NCI-H345 treated with DMSO at 0.1 percent for 48 hours (cell line): ENCODE measurements around the gene SCEL.
"Not testable (repeated sequence)": the region's sequence is repeated elsewhere in the genome, so short reads cannot be mapped to it uniquely, and the experiment has no call there.

Source experiments
- DNase-seq: peaks from one replicate; lab custom pipeline; 2025; ENCODE audit not compliant: unreplicated experiment; lab: John Stamatoyannopoulos, UW

The SCEL gene

DNA sequence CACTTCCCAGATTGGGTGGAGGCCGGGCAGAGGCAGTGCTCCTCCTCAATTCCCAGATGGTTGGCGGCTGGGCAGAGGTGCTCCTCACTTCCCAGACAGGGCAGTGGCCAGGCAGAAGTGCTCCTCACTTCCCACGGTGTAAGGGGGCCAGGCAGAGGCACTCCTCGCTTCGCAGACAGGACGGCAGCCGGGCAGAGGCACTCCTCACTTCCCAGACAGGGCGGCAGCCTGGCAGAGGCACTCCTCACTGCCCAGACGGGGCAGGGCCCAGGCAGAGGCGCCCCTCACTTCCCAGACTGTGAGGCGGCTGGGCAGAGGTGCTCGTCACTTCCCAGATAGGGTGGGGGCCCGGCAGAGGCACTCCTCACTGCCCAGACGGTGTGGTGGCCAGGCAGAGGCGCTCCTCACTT lies 125.3 kb downstream of the SCEL start:
- no peak for DNase-seq

DNA sequence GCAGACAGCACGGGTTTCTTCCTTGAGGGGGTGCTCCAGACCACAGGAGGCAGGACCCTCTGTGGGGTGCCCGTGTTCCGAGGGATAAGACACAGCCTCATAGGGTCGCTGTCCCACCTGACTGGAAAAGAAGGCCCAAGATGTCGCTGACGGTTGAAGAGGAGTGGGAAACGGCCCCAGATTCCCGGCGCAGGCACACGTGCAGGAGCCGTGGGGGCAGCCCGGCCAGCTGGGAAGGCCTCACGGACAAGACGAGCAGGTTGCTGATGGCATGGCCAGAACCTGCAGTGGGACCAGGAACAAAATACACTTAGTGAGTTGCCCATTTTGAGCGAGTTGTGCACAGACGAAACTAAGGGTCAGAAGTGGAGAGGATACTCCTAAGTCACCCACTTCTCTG lies 126.8 kb downstream of the SCEL start:
- not testable (repeated sequence) for DNase-seq

DNA sequence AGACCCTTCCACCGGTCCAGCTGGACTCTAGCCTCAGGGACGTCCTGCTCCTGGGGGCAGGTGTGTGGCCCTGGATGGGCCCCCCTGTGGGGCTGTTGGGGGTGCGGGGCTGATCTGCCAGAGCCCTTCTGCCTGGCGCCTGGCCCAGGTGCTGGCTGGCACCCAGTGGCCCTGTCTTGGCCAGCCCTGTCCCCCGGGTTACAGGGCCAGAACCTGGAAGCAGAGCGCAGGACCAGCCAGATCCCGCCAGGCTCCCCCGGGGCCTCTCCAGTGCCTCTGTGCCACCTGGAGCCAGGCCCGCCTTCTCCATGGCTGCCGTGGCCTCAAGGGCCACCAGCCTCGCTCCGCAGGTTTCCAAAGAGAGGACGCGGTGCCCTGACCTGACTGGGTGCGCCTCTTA lies 127.3 kb downstream of the SCEL start:
- DNase-seq = not testable (repeated sequence)

DNA sequence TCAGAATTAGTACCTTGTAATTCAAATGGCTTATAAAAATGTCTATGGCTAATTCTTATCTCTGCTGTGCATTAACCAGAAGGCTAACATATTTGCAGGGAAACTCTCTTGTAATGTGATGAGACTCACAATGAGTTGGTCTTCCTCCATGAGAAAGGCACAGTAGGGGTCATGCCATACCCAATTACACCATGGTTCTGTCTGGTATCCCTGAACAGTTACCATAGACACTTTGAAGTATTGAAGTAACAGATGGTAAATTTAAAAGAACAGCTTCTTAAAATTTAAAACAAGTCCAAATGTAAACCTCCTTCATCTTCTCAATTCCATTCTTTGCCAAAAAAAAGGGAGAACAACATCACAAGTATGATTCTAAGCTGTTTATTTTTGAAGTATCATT lies 139.3 kb downstream of the SCEL start:
- no peak for DNase-seq

DNA sequence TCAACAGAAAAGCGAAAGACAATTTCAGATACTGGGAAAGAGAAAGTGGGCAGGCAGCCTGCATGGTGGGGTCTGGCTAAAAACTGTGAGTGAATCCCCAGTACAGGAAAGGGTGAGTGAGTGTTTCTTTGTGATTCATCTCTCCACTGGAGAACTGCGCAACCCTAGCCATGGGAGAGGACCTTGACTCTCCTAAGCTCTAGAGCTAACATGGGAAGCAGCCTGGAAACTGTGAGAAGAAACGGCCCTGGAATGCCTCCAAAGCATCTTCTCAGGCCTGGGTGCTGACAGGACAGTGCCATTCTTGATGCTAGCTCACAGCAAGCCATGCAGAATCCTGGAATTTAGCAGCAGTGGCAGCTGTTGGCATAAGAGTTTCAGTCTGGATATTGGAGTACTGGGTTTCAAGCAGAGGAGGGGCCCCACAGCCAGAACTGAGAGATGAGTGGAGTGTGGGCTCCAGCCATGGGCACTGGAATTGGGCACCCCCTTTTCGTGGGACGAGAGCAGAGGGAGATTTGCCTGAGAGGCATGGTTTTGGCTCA lies 143.3 kb downstream of the SCEL start:
- no peak for DNase-seq

DNA sequence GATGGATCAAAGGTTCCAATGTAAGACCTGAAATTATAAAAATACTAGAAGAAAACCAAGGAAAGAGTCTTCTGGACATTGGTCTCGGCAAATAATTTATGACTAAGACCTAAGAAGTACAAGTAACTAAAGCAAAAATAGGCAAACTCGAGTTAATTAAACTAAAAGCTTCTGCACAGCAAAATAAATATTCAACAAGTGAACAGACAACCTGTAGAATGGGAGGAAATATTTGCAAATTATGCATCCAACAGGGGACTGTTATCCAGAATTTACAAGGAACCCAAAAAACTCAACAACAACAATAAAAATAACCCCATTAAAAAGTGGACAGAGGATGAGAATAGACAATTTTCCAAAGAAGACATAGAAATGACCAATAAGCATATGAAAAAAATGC lies 152.3 kb downstream of the SCEL start:
- no peak for DNase-seq

DNA sequence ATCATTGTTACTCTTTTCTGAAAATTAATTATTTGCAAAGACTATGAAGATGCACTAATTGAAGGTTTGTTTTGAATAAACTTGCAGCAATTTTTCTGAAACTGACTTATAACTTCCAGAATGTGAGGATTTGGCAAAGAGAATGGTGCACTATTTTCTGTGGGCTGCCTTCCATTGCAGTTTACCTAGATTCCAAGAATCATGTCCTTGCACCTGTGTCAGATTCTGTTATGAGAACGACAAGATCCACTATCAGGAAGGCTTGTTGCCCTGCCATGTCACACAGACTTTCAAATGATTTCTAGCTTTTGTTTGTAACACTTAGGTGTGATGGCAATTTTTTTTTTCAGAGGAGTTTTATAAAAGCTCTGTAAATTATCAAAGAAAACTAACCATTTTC lies 156.4 kb downstream of the SCEL start:
- no peak for DNase-seq

DNA sequence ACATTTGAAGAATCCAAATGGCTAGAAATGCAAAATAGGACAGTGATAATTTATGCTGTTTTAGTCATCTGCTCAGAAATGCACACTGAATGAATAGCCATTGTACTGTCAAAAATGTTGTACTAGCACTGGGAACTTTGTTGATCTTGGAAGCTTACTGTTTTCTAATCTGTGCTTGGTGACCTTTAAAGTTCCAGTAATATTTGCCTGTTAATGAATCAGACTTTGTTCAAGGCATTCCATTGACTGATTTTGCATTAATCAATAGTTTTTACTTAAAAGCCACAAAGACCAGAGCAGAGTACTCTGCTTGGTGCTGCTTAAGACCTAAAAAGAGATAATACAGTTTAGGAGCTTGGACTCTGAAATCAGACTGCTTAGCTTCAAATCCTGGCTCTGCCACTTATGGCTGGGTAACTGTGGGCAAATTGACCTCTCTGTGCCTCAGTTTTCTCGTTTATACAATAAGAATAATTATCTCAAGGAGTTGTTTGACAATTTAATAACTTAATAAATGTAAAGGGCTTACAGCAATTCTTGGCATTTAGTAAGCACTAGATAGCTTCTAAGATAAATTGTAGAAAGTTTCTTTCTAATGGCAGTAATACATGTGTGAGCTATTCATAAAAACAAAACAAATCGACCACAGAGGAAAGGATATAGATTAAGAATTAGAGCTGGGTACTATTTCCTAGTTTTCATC lies 157.4 kb downstream of the SCEL start:
- DNase-seq = no peak

DNA sequence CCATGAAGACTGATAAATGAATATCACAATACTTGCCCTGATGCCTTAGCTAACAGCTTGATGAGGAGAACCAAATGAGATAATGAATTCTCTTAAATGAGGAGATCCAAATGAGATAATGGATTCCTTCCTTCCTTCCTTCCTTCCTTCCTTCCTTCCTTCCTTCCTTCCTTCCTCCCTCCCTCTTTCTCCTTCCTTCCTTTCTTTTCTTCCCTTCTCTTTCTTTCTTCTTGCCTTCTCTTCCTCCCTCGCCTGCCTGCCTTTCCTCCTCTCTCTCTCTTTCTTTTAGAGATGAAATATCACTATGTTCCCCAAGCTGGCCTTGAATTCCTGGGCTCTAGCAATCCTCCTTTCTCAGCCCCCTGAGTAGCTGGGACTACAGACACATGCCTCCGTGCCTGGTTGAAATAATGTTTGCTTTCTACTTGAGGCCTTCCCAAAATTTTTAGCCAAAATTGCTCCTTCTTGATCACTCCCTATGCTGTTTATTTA lies 158.0 kb downstream of the SCEL start:
- DNase-seq = no peak
